ENCODE measurements around the gene DLX3.

DLX3 gene

DNA sequence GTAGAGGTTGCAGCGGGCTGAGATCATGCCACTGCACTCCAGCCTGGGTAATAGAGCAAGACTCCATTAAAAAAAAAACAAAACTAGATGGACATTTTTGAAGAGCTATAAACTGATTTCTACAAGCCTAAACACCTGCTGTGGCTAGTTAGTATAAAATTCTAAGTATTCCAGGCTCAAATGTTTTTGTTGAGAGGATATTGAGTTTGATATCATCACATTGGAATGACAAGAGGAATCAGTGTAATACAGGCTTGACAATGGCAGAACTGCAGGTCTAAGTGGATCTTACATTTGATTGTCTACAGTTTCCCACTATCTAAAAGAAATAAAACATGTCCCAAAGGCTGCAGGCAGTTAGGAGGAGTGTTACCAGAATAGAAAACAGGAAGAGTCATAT lies 23.9 kb upstream of the DLX3 start:
- ChIA-PET CTCF (interaction anchor here (0.8 to 4.4 kb wide), 3 partner anchors 8 to 69 kb away, joined by 3 to 21 read pairs (median 5); no protein-coding TSS in a partner anchor), POLR2A (no interaction called here)
- TF ChIP-seq, protein P1, sequence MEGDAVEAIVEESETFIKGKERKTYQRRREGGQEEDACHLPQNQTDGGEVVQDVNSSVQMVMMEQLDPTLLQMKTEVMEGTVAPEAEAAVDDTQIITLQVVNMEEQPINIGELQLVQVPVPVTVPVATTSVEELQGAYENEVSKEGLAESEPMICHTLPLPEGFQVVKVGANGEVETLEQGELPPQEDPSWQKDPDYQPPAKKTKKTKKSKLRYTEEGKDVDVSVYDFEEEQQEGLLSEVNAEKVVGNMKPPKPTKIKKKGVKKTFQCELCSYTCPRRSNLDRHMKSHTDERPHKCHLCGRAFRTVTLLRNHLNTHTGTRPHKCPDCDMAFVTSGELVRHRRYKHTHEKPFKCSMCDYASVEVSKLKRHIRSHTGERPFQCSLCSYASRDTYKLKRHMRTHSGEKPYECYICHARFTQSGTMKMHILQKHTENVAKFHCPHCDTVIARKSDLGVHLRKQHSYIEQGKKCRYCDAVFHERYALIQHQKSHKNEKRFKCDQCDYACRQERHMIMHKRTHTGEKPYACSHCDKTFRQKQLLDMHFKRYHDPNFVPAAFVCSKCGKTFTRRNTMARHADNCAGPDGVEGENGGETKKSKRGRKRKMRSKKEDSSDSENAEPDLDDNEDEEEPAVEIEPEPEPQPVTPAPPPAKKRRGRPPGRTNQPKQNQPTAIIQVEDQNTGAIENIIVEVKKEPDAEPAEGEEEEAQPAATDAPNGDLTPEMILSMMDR (IDR thresholded peaks at IDR 0.05; ENCODE audit: control extremely low read depth, extremely low read depth, low read depth, missing control alignments): no peak
- DNase-seq (ENCODE audit: extremely low spot score): no peak

GRCh38 chr17:50015146-50015545 lies 20.1 kb upstream of the DLX3 start:
- ChIA-PET POLR2A (no interaction called here), CTCF (interaction anchor here (1.5 to 3.0 kb wide), 2 partner anchors 18 to 79 kb away, joined by 5 to 20 read pairs; partner anchors contain the start of gene DLX3)
- TF ChIP-seq, protein P1 (IDR thresholded peaks at IDR 0.05; ENCODE audit: control extremely low read depth, extremely low read depth, low read depth, missing control alignments): no peak
- no peak for DNase-seq (ENCODE audit: extremely low spot score)

GRCh38 chr17:50014471-50015088 lies 19.6 kb upstream of the DLX3 start:
- TF ChIP-seq, protein P1 (IDR thresholded peaks at IDR 0.05; ENCODE audit: control extremely low read depth, extremely low read depth, low read depth, missing control alignments): no peak
- no peak for DNase-seq (ENCODE audit: extremely low spot score)
- ChIA-PET POLR2A (no interaction called here), CTCF (interaction anchor here (1.5 to 3.0 kb wide), 2 partner anchors 18 to 80 kb away, joined by 5 to 20 read pairs; partner anchors contain the start of gene DLX3)

DNA sequence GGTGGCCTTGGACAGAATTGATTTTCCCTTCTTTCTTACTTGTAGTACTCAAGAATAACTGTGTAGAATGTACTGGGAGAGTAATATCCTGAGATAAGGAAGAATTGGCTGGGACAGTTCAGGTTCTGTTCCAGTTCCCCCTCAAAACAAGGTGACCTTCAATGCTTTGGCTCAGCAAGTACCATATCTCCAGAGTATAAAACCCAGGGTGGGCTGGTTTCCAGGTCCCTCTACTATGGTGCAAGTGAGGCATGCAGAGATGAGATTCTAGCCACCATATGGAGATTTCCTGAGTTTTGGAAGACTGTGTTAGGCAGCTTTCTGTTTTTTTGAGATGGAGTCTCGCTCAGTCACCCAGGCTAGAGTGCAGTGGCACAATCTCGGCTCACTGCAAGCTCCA lies 18.1 kb upstream of the DLX3 start:
- CTCF ChIA-PET: no interaction called here

GRCh38 chr17:50009282-50009681 lies 14.3 kb upstream of the DLX3 start:
- POLR2A ChIA-PET: no interaction called here
- CTCF ChIA-PET: interaction anchor here (2.1 kb wide), 1 partner anchor 13 kb away, joined by 5 read pairs; no protein-coding TSS in a partner anchor
- no peak for DNase-seq (ENCODE audit: extremely low spot score)
- TF ChIP-seq, protein P1 (IDR thresholded peaks at IDR 0.05; ENCODE audit: control extremely low read depth, extremely low read depth, low read depth, missing control alignments): no peak

More for the DNA sequence above, 18.1 kb upstream of the DLX3 start:
- TF ChIP-seq, protein P1 (IDR thresholded peaks at IDR 0.05; ENCODE audit: control extremely low read depth, extremely low read depth, low read depth, missing control alignments): no peak
- no peak for DNase-seq (ENCODE audit: extremely low spot score)
- POLR2A ChIA-PET: no interaction called here

DNA sequence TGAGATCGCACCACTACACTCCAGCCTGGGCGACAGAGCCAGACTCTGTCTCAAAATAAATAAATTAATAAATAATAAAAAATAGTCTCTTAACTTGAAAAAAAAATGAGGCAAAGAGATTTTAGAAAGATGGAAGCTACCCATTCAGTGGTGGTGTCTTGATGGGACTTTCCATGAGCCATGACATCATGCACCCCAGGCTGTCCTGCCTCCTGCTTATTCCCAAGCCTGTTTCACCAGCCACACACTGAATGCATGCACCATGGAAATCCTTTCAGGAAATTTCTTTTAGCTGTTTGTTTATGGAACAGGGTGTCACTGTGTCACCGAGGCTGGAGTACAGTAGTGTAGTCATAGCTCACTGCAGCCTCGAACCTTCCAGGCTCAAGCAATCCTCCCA lies 8.9 kb upstream of the DLX3 start:
- POLR2A ChIA-PET: interaction anchor here (0.6 kb wide), 1 partner anchor 137 kb away, joined by 3 read pairs; no protein-coding TSS in a partner anchor
- CTCF ChIA-PET: interaction anchor here (0.7 to 1.1 kb wide), 2 partner anchors 51 to 434 kb away, joined by 3 to 5 read pairs; no protein-coding TSS in a partner anchor
- no peak for DNase-seq (ENCODE audit: extremely low spot score)
- TF ChIP-seq, protein P1 (IDR thresholded peaks at IDR 0.05; ENCODE audit: control extremely low read depth, extremely low read depth, low read depth, missing control alignments): no peak
